Effector CD8-positive, alpha-beta T cell (primary cell): ENCODE data around the gene GRIA4.
"Not testable (repeated sequence)": the region's sequence is repeated elsewhere in the genome, so short reads cannot be mapped to it uniquely, and the experiment has no call there.

Experiments used
- DNase-seq: peaks from one replicate; lab custom pipeline; 2025; lab: John Stamatoyannopoulos, UW

GRIA4 gene

DNA sequence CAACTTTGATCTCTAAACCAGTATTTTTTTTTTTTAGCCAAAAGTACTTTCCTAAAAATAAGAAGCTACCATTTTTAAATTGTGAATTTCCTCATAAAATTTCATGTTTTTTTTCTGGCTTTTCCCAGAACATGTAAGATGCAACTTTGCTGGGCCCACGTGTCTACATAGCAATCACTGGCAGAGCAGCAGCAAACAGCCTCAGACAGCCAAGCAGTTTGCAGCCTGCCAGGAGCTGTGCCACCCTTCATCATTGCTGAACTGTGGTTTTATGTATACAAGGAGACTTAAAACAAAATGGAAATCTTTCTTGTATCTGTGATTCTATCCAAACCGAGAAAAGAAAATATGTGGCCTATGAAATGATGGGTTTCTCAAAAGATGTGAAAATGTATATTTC, 110.2 kb downstream of the GRIA4 start:
- DNase-seq, result no peak

DNA sequence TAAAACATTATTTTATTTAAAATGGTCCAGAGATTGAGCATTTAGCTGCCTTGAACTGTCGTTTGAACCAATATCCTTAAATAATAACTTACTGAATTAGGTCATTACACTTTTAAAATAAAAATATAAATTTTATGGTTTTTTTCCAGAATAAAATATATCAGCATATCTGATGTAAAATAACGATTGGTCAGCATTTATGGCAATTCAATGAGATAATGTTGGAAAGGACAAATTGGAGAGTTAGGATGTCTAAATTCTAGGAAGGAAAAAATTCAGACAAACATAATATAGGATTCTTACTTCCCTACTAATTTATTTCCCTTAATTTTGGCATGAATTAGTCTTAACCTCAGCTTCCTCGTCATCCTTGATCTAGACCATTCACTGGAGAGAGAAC, 113.4 kb downstream of the GRIA4 start:
- DNase-seq, result no peak

DNA sequence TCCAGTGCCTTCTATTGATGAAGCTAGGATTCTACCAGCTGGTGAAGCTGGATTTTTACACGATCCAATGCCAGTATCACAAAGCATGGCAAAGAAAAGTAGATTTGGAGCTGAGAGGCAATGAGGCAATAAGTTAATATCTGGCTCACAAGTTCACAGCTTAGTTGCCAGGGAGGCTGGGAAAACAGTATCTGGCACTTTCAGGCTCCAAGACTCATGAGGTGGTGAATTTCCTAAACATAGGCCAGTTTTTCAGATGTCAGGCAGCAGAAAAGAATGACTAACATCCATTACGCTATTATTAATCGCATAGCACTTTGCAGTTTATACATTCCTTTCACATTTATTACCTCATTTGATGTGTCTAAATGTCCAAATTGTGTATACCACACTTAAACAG, 122.7 kb downstream of the GRIA4 start:
- DNase-seq, result no peak

DNA sequence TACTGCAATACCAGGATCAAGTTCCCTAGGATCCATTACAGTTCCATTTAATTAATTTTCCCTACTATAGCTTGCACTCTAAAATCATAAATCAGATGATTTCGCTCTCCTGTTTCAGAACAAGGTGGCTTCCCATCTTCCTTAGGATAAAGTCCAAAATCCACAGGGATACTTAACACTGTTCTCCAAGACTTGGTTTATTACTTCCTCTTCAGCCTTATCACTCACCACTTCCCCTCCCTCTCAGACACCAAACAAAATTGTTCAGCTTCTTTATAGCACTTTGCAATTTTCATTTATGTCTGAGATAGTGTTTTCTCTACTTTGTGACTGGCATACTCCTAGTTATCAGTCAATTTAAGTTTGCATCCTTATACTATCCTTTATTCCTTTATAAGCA, 124.6 kb downstream of the GRIA4 start:
- DNase-seq, result no peak

DNA sequence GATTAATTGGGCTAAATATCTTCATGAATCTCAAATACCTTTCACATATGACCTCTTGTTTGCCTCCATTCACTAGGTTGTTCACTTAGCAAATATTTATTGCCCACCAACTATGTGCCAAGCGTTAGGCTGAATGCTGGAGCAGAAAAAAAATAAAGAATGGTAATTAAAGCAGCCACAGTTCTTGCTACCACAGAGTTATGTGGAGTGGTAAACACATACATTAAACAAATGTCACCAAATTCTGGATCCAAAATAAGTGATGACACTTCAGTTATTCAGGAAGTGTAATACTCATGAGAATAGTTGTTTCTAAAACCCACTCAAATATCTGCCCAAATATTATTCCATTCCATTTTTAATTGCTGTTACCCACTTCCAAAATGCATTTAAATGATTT, 128.4 kb downstream of the GRIA4 start:
- no peak for DNase-seq

DNA sequence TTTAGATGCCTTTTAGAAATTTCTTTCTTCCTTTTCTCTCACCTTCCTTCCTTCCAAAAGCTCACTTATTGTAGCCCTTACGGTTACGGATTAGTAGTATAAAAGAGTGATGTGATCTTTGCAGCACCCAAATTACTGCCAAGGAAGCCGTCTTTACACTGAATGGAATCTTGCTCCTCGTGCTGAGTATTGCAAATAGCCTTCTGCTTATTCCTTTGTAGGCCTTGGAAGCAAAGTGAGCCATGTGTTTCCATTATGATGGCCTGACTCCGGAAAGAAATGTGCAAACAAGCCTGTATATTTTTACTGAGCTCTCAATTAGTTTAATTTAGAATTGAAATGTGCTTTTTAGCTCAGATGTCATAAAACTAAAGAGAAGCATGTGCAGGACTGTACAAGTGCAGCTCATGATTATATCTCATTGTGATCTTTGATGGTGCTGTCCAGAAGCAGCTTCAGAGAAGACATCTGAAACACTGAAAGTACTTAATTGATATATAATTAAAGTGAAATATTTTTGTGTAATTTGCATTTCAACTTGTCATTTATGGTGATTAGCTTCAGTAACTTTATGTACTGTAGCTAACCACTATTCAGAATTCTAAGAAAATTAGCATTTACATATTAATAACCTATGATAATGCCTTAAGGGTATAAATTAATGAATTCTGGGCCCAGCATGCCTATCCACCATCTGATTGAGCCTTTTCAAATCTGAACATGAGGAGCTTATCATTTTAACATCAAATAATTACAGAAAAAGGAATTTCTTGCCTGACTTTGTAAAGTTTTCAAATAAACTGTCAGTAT, 129.3 kb downstream of the GRIA4 start:
- no peak for DNase-seq

DNA sequence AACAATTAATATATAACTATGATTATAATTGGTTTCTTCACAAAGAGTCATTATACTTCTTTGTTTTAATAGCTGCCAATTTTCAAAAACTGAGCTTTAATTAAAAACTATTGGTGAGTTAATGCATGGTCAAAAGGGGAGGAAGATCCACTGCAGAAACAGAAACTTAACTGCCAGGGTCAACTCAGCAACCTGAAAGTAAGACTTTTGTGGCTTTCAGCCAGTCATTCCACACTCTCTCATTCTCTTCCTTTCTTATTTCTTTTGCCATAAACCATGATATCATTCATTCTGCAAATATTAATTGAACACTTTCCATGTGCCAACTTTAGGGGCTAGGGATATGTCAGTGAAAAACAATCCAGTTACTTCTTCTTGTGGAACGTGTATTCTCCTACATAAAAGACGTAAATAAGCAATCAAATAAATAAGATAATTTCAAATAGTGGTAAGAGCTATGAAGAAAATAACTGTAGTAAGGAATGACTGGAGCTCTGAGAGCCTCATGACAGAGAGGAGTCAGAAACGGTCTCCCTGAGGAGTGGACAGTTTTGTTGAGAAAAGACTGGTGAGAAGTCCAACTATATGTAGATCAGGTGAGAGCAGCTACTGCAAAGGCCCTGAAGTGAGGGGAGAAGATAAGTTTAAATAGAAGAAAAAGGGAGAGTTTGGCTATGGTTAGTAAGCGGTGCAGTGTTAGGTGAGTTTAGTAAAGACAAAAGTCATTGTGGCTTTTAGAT, 130.5 kb downstream of the GRIA4 start:
- no peak for DNase-seq

DNA sequence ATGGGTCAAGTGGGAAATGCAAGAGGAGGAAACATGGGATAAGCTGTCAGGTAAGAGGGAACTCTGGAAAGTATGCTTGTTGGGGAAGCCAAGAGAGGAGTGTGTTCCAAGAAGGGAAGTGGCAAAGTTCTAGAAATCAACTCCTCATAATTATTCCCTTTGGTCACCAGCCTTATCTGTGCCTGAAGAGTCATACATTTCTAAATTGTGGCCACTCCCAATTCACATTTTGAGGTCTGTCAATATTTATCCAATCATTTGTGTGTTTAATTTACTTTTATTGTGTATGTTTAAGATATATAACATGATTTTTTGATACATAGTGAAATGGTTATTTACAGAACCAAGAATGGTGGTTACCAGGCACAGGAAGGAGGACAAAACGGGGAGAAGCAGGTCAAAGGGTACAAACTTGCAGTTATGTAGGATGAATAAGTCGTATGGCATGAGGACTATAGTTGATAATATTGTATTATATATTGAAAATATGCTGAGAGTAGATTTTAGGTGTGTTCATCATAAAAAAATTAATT, 131.7 kb downstream of the GRIA4 start:
- DNase-seq, result no peak

DNA sequence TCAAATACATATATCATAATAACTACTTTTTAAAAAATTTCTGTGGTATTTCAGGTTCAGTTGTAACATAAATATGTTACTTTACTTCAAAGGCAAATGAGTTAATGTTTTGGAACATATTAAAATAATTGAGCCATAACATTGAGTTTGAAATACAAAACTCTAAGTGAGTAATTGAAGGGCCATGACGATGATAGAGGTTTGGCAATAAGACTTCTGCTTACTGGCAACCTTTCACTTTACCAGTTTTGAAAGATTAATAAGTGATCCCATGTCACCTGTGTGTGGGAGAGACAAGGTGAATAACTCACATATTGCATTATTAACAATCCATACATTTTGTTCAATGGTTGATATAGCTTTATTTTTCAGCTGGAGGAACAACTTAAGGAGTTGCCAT, 144.4 kb downstream of the GRIA4 start:
- no peak for DNase-seq

DNA sequence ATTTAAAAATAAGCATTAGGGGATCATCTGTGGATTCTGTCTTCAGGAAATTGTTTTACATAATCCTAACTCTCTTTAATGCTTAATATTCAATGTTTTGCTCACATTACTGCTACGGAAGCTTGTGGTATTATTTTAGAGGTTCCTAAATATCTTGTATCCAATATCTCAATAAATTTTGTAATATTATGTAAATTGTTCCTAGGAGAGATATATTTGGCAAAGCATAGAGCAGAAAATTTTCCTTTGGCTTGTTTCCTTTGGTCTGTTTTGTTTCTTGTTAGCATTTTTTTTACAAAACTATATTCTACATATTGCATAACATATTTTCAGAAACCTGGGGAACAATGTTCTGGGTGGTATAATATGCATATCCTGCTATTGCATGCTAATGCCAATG, 144.8 kb downstream of the GRIA4 start:
- DNase-seq, result no peak

DNA sequence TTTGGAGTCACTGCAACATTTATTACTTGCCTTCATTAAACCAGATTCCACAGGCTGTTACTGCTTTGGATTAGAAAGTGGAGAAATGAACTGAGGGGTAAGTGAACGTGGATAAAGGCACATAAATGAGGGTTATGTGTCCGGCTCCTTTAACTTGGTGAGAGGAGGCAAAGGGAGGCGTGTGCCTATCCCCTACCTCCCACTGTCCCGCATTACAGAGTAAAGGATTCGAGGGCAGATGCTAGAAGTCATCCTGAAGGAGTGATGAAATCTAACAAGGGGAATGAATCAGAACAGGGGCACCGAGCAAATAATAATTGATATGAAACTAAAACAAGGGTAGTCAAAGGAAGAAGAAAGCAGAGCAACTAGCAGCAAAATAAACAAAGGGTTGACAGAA, 147.2 kb downstream of the GRIA4 start:
- no peak for DNase-seq

DNA sequence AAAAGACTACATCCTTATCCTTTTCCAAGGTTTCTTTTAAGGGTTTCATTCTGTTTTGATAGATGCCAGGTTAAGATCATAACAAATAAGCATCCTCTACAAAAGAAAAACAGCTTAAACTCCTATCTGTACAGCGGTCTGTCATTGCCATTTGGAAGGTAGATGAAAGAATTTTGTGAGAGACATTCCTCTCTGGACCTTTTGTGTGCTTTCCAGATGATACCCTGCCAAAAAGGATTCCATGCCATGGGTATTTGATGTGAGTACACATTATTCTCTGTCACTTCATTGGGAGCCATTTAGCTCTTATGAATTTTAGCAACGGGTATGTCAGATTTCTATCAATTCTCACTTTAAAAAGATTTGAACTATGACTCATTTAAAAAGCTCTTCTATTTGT, 153.7 kb downstream of the GRIA4 start:
- no peak for DNase-seq

DNA sequence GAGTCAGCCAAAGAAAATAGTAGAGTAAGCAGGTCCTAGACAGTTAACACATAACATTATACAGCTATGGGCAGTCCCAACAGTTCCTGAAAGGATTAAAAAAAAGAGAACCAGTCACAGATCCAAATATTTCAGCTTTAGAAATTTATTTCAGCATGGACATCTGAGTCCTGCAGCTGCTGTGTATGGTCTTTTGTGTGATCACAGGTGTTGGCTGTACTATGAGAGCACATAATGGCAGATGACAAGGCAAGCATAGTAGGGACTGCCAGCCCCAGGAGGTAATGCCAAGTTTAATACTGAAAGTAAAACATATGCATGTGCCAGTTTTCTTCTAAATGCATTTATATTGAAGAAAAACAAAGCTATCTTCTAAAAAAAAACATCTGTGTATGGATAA, 158.1 kb downstream of the GRIA4 start:
- no peak for DNase-seq

DNA sequence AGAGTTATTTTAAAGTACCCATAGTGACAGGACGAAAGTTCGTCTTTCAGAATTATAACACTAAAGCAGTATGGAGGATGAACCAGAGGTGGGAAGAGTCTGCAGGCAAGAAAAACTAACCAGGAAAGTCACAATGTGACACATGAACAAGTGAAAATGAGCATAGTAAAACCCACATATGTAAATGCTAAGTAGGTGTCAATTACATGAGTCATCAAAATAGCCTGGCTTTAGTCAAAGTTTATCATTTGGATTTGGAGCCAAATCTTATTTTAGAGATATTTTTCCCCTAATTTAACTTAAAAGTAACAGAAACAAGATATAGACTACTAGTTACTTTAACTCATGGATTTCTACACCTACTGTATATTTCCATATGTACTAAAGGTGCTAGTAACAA, 159.8 kb downstream of the GRIA4 start:
- no peak for DNase-seq

DNA sequence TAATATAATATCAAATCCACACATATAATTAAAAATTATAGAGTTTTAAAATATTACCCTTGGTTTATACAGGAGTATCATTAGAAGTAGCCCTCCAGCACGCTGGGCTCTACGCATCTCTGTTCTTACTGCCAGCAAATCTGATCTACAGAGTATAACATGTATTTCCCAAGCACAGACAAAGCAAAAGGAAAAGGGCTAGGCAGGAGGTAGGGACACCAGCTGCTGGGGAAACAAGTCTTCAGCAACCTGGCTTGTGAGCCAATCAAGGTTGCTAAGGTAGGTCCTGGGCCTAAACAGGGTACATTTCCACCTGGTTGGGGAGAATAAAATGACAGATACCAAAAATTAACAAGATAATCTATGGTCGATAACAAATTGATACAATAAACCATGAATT, 163.6 kb downstream of the GRIA4 start:
- DNase-seq, result not testable (repeated sequence)

DNA sequence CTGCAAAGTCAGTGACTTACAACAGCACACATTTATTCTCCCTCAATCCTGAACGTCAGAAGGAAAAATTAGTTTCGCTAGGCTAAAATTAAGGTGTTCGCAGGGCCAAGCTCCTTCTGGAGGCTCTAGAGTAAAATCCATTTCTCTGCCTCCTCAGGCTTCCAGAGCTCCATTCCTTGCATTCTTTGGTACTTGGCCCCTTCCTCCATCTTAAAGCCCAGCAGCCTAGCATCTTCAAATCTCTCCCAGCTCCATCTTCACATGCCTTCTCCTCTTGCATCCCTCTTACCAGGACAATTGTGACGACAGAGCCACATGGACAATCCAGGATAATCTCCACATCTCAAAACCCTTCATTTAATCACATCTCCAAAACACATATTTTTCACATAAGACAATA, 165.0 kb downstream of the GRIA4 start:
- DNase-seq, result no peak

DNA sequence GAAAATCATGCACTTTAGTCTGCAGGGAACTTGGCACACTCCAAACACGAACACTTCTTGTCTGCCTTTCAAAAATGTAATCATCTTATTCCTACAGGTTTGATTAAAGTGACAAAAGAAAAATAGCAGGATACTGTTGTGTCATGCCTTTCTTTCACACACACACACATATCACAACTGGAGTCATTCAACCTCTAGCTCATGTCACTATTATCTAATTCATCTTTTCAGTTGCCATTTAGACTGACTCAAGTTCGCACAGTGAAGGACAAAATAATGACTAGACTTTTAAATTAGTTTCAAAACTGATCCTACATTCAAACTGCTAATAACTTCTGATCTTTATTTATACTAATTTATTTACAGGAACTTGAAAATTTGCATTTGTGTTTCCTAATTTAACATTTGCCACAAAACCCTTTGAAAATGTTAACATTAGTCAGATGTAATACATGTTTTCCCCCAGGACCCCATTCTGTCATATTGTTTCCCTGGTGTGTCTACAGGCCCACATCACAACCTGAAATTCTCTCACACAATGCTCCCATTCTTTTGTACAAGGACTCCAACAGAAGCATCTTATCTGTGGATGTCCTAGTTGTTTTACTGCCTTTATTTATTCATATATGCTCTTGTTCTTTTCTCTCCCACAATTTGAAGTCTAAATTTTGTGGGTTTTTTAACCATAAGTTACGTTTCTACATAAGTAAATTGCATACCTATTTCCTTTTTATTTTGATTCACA, 171.1 kb downstream of the GRIA4 start:
- DNase-seq, result no peak

DNA sequence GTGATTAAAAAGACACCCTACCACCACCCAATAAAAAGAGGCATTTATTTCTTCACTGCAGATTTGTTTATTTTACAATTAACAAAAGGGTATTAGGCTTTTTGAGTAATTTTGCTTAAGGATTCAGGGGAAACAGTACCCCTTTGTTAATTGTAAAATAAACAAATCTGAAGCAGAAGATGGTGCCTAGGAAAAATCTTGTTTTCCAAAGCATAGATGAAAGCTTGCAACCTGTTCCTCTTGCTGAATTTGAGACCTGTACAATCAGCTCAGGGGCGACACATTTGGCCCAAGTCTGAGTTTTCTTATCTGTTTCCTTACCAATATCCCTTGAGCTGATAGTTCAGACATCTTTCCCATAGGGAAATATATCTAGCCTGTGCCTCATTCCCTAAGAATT, 171.9 kb downstream of the GRIA4 start:
- DNase-seq, result no peak

DNA sequence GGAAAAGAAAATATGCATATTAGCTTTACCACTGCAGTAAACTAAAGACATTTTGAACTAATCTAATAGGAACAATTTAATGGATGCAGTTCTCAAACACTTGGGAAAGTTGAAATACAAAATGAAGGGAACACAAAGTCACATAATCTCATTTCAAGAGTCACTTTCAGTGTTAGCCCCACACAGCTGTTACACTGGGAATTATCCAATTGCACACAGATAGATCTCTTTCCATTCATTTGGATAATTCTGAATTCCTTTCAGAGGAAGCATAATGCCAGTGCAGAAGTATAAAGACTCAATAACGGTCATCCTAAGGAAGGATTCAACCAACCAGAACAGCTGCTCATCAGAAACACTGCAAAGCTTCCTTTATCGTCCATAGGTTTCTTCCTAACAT, 173.3 kb downstream of the GRIA4 start:
- DNase-seq, result no peak

DNA sequence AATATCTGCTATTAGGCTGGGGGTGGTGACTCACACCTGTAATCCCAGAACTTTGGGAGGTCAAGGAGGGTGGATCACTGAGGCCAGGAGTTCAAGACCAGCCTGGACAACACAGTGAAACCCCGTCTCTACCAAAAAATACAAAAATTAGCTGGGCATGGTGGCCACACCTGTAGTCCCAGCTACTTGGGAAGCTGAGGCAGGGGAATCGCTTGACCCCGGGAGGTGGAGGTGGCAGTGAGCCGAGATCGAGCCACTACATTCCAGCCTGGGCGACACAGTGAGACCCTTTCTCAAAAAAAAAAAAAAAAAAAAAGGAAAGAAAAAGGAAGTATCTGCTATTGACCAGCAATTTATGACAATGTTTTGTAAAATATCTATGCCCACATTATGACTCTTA, 176.0 kb downstream of the GRIA4 start:
- DNase-seq, result not testable (repeated sequence)

DNA sequence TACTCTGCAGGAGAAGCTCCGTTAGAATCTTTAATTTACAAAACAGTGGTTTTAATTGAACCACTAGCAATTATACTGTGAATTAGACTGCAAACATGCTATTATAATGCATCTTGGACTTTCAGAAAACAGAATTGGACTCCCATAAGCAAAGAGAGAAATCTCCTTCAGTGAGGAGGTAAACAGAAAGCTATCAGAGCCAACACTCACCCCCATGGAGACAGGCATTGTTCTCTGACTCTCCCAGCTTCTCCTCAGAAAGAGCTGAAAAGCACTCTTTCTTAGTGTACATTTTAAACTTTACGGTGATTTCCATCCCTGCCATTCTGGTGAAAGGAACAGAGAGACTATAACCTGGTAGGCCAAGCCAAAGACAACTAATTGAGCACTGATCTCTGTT, 176.9 kb downstream of the GRIA4 start:
- DNase-seq, result no peak

DNA sequence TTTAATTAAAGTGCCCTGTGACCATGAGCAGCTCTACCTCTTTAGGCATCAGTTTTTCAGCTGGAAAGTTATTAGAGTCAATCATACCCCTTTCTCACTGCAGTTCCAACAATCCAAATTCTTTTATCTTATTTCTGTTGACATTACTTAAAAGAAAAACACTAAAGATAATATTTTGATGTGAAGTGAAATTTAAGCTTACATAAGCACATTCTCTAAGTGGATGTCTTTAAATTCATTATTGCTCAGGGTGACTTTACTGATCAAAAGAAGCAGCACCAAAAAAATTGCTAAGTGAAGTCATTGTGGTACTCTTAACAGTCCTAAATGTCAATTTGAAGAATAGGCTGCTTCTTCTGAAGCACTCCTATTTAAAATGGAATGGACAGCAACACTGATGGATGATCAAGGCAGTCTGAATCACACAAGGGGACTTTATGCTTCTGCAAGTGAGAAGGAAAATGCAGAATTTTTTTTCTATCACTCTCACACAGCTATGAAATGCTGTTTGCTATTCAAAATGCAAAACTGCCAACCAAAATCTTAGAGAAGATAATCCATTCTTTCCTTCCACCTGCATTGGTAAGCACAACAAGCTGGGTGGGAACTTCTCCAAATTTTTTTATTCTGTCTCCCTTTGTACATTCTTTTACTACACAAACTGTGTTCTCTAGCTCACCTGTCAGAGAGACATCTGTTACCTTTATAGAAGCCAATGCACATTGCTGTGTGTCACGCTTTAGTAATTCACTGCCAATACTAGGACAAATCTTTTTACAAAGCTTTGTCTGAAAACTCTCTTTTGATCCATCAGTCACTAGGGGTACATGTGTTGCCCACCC, 179.9 kb downstream of the GRIA4 start:
- no peak for DNase-seq
